GM12878 (cell line): ENCODE data around the gene USH1C. TPM values are rescaled to one million over a fixed set of nuclear protein-coding genes. Genes with fewer than 3 reads are reported as not detected.

Experiments
- ATAC-seq: fragments of 200-7000 bp; cut with Tn5 transposase; 3 replicates; pipeline ENCODE4 v1.9.1; 2020; ENCODE audit warnings: mild to moderate bottlenecking, moderate library complexity
- BruUV-seq: library from RNA; stranded (reverse); fragments of 400-500 nt; replicated peaks from 2 replicates; lab custom pipeline; 2021; lab: Mats Ljungman, UMichigan
- CTCF ChIA-PET: fragments of 300-600 bp; sonication (Branson Sonifier 250); formaldehyde crosslinking; extraction: SDS; loops from one replicate; lab custom pipeline; 2021; ENCODE audit warnings: inconsistent platforms; lab: Yijun Ruan, JAX
- POLR2A ChIA-PET: fragments of 350-600 bp; formaldehyde crosslinking; extraction: SDS; loops from one replicate; lab custom pipeline; 2021; ENCODE audit warnings: inconsistent platforms; lab: Charles Lee
- RAD21 ChIA-PET: fragments of 300-600 bp; sonication (Branson Sonifier 250); formaldehyde crosslinking; loops from one replicate; lab custom pipeline; 2023; ENCODE audit warnings: antibody characterized with exemption; ENCODE audit not compliant: unreplicated experiment; lab: Charles Lee
- SMC1A ChIA-PET: fragments of 300-600 bp; sonication (Branson Sonifier 250); formaldehyde crosslinking; loops from one replicate; lab custom pipeline; 2023; ENCODE audit not compliant: unreplicated experiment, uncharacterized antibody; lab: Charles Lee
- DNase-seq: peaks from one replicate; pipeline ENCODE4 v3.0.0-alpha.2; 2011; ENCODE audit warnings: low read depth, low spot score
- FAIRE-seq: peaks from 3 replicates; lab custom pipeline; 2011; peaks lifted over from hg19 to GRCh38; lab: Jason Lieb, UNC
- H2AFZ ChIP-seq: 2 replicates; pipeline ENCODE4 v1.6.0; 2011; ENCODE audit warnings: low read depth, low read length, control low read depth; ENCODE audit not compliant: control insufficient read depth
- H3K27ac ChIP-seq: 2 replicates; pipeline ENCODE4 v1.5.1; 2011; ENCODE audit warnings: control low read depth; ENCODE audit not compliant: control insufficient read depth, insufficient read depth
- H3K27me3 ChIP-seq, 2 experiments: replicated peaks in 1 of 2; 2 replicates each; pipeline versions ENCODE4 v1.6.0 to v1.6.1; 2011; ENCODE audit warnings: low read length in 1 of 2; ENCODE audit not compliant: control insufficient read depth in 2 of 2, insufficient read depth in 2 of 2
- H3K36me3 ChIP-seq, 2 experiments: 2 replicates each; pipeline ENCODE4 v1.5.1; 2011; ENCODE audit warnings: low read length in 1 of 2; ENCODE audit not compliant: control insufficient read depth in 2 of 2, insufficient read depth in 2 of 2
- H3K4me1 ChIP-seq: 2 replicates; pipeline ENCODE4 v1.6.1; 2011; ENCODE audit warnings: mild to moderate bottlenecking, low read length, moderate library complexity, mixed read lengths; ENCODE audit not compliant: control insufficient read depth, insufficient read depth
- H3K4me2 ChIP-seq: 2 replicates; pipeline ENCODE4 v1.6.0; 2011; ENCODE audit warnings: control low read depth; ENCODE audit not compliant: control insufficient read depth, insufficient read depth
- H3K4me3 ChIP-seq: fragments of 200-600 bp; sonication (generic); 2 replicates; pipeline ENCODE4 v1.5.1; 2016
- H3K79me2 ChIP-seq: 2 replicates; pipeline ENCODE4 v1.6.0; 2011; ENCODE audit warnings: low read length; ENCODE audit not compliant: control insufficient read depth, insufficient read depth
- H3K9ac ChIP-seq: 2 replicates; pipeline ENCODE4 v1.8.0; 2011; ENCODE audit warnings: low read length, control low read depth, mixed read lengths; ENCODE audit not compliant: control insufficient read depth, insufficient read depth
- H3K9me3 ChIP-seq: replicated peaks from 3 replicates; pipeline ENCODE4 v1.5.1; 2011; ENCODE audit warnings: mild to moderate bottlenecking, low read length; ENCODE audit not compliant: control insufficient read depth, insufficient read depth
- H4K20me1 ChIP-seq: 2 replicates; pipeline ENCODE4 v1.6.0; 2011; ENCODE audit not compliant: control insufficient read depth, insufficient read depth
- BCL11A ChIP-seq: IDR thresholded peaks from 2 replicates; pipeline ENCODE4 v1.6.1; 2011; ENCODE audit warnings: low read depth, low read length
- CREM ChIP-seq: IDR thresholded peaks from 2 replicates; pipeline ENCODE4 v1.6.1; 2014; ENCODE audit warnings: antibody characterized with exemption, low read depth
- GABPA ChIP-seq: IDR thresholded peaks from 2 replicates; pipeline ENCODE4 v1.6.1; 2014; ENCODE audit warnings: antibody characterized with exemption, low read depth, mild to moderate bottlenecking, inconsistent platforms
- JUNB ChIP-seq: IDR thresholded peaks from 2 replicates; pipeline ENCODE4 v1.6.1; 2016; ENCODE audit warnings: antibody characterized with exemption, mild to moderate bottlenecking
- KLF5 ChIP-seq: fragments of 450-650 bp; IDR thresholded peaks from 2 replicates; pipeline ENCODE4 v1.6.1; 2014; ENCODE audit warnings: mild to moderate bottlenecking; ENCODE audit not compliant: partially characterized antibody
- PAX8 ChIP-seq: fragments of 450-650 bp; IDR thresholded peaks from 2 replicates; pipeline ENCODE4 v1.6.1; 2017; ENCODE audit warnings: mild to moderate bottlenecking, moderate library complexity
- RAD51 ChIP-seq: fragments of 450-650 bp; IDR thresholded peaks from 2 replicates; pipeline ENCODE4 v1.6.1; 2016; ENCODE audit warnings: moderate library complexity, mild to moderate bottlenecking, inconsistent platforms
- WGBS: methylation state at CpG from one replicate; pipeline ENCODE4 v1.1.6; 2016; ENCODE audit warnings: low lambda C conversion rate; ENCODE audit not compliant: insufficient replicate concordance, insufficient coverage; ENCODE audit errors: missing lambda C conversion rate; 5-methylcytosine and 5-hydroxymethylcytosine counted together
- in situ Hi-C: fragments of 300-500 bp; cut with MboI; formaldehyde crosslinking; loops from 9 replicates; pipeline ENCODE4 v1.14.3; 2018; ENCODE audit warnings: mixed read lengths
- intact Hi-C: fragments of 100-400 bp; cut with micrococcal nuclease; formaldehyde crosslinking; loops from one replicate; pipeline ENCODE4 v1.14.2; 2022; ENCODE audit not compliant: unreplicated experiment
- polyA plus RNA-seq, 11 experiments: library from polyadenylated mRNA; depleted of rRNA in 4 of 11; unstranded in 6 of 11; stranded (reverse) in 5 of 11; fragments of >200 nt; fragmentation: Nextera tagmentation in 4 of 11; fragmentation: Illumina TruSeq in 1 of 11; extraction: Ambion mirVana in 4 of 11; extraction: Trizol in 1 of 11; gene quantifications; 1 replicate in 1 of 11; 2 replicates in 10 of 11; pipeline versions ENCODE4 v1.2.1 to v1.2.3, GENCODE V29; 2011 to 2016; ENCODE audit warnings: inconsistent platforms in 2 of 11, missing spikeins in 2 of 11, low read depth in 1 of 11
- total RNA-seq, 4 experiments: library from RNA; depleted of rRNA in 3 of 4; stranded (reverse); fragments of >200 nt in 3 of 4; fragmentation: Illumina TruSeq in 1 of 4; extraction: Trizol in 1 of 4; gene quantifications; 2 replicates each; pipeline versions ENCODE4 v1.2.1 to v1.2.3, GENCODE V29; 2013 to 2021
- TF ChIP-seq, protein P1 (sequence below): IDR thresholded peaks from 2 replicates; pipeline ENCODE4 v1.6.1; 2011; ENCODE audit warnings: borderline replicate concordance, low read depth, mild to moderate bottlenecking, moderate library complexity, mixed read lengths, low read length; ENCODE audit not compliant: insufficient read depth; ENCODE audit errors: extremely low read length
- TF ChIP-seq, protein P2 (sequence below): fragments of 450-650 bp; IDR thresholded peaks from 2 replicates; pipeline ENCODE4 v1.6.1; 2017; ENCODE audit warnings: borderline replicate concordance
- TF ChIP-seq, protein P3 (sequence below): fragments of 450-650 bp; IDR thresholded peaks from 2 replicates; pipeline ENCODE4 v1.6.1; 2017; ENCODE audit warnings: low read depth, mild to moderate bottlenecking, moderate library complexity

The USH1C gene
- total and polyA plus RNA-seq, 10 of the 15 experiments (the other 5 are each of a cell fraction or from before 2014, with no cell fraction given), result not detected

DNA sequence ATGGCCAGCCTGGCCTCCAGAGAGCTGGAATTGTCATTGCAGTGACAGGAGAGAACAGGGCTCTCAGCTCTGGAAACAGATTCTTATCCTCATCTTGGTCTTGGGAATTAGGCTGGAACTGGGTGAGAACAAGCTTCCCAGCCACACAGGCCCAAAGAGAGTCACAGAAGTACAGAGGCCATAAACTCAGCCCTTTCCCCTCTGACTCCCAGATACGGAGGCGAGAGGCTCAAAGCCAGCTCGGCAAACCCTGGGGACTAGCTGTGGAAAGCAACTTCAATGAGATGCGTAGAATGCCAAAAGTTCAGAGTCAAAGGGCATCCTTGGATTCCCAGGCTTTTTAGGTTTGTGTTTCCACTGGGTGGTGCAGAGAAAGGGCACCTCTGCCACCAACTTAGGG lies 53.3 kb downstream of the USH1C start:
- in situ Hi-C loops (no loop called here), intact Hi-C loops (no loop called here)
- SMC1A ChIA-PET, result no interaction called here
- H2AFZ ChIP-seq, result no peak overlapping the region
- TF ChIP-seq, protein P1, sequence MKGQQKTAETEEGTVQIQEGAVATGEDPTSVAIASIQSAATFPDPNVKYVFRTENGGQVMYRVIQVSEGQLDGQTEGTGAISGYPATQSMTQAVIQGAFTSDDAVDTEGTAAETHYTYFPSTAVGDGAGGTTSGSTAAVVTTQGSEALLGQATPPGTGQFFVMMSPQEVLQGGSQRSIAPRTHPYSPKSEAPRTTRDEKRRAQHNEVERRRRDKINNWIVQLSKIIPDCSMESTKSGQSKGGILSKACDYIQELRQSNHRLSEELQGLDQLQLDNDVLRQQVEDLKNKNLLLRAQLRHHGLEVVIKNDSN, result no peak
- no peak for TF ChIP-seq RAD51
- no peak for TF ChIP-seq JUNB
- no peak for TF ChIP-seq BCL11A
- TF ChIP-seq, protein P2, sequence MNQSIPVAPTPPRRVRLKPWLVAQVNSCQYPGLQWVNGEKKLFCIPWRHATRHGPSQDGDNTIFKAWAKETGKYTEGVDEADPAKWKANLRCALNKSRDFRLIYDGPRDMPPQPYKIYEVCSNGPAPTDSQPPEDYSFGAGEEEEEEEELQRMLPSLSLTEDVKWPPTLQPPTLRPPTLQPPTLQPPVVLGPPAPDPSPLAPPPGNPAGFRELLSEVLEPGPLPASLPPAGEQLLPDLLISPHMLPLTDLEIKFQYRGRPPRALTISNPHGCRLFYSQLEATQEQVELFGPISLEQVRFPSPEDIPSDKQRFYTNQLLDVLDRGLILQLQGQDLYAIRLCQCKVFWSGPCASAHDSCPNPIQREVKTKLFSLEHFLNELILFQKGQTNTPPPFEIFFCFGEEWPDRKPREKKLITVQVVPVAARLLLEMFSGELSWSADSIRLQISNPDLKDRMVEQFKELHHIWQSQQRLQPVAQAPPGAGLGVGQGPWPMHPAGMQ, result no peak
- no peak for TF ChIP-seq CREM
- no peak for TF ChIP-seq PAX8
- TF ChIP-seq KLF5, result no peak
- TF ChIP-seq, protein P3, sequence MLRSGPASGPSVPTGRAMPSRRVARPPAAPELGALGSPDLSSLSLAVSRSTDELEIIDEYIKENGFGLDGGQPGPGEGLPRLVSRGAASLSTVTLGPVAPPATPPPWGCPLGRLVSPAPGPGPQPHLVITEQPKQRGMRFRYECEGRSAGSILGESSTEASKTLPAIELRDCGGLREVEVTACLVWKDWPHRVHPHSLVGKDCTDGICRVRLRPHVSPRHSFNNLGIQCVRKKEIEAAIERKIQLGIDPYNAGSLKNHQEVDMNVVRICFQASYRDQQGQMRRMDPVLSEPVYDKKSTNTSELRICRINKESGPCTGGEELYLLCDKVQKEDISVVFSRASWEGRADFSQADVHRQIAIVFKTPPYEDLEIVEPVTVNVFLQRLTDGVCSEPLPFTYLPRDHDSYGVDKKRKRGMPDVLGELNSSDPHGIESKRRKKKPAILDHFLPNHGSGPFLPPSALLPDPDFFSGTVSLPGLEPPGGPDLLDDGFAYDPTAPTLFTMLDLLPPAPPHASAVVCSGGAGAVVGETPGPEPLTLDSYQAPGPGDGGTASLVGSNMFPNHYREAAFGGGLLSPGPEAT, result no peak
- TF ChIP-seq GABPA, result no peak
- TF ChIP-seq, all 136 proteins: peak for 0
- H3K79me2 ChIP-seq, result no peaks in the 10 kb centered on the region
- H3K9ac ChIP-seq, result no peak overlapping the region
- no peaks in the 10 kb centered on the region for H3K4me1 ChIP-seq
- ChIA-PET CTCF (no interaction called here), RAD21 (no interaction called here), POLR2A (no interaction called here)
- no peaks in the 10 kb centered on the region for H3K9me3 ChIP-seq
- H4K20me1 ChIP-seq, result no peaks in the 10 kb centered on the region
- H3K4me2 ChIP-seq, result no peak overlapping the region
- WGBS, result 43% methylated on average over 4 of the region's 4 CpGs
- no peak for DNase-seq
- no peak overlapping the region for H3K4me3 ChIP-seq
- no TSS peak for BruUV-seq
- no peaks in the 10 kb centered on the region for H3K36me3 ChIP-seq
- FAIRE-seq, result no peak
- peaks cover 0 to 3% of the 10 kb centered on the region in 2 experiments; a peak in 1 of 4 replicates for H3K27me3 ChIP-seq
- no peak for ATAC-seq
- no peak overlapping the region for H3K27ac ChIP-seq
